GM12891 (cell line): ENCODE measurements around the gene MYOZ3.

Experiments used
- PAX5 ChIP-seq: IDR thresholded peaks from 2 replicates; pipeline ENCODE4 v1.6.1; 2011; ENCODE audit warnings: low read length, moderate library complexity, mild to moderate bottlenecking; ENCODE audit not compliant: insufficient read depth, severe bottlenecking
- POLR2A ChIP-seq: IDR thresholded peaks from 2 replicates; pipeline ENCODE4 v1.6.1; 2011; ENCODE audit warnings: low read depth, low read length, control low read depth
- POLR2AphosphoS5 ChIP-seq: IDR thresholded peaks from 2 replicates; pipeline ENCODE4 v1.6.1; 2011; ENCODE audit warnings: low read depth, low read length, control low read depth
- POU2F2 ChIP-seq: IDR thresholded peaks from 2 replicates; pipeline ENCODE4 v1.6.1; 2011; ENCODE audit warnings: low read depth, mild to moderate bottlenecking, control low read depth, low read length, moderate library complexity
- SPI1 ChIP-seq: IDR thresholded peaks from 2 replicates; pipeline ENCODE4 v1.6.1; 2011; ENCODE audit warnings: low read depth, low read length, control low read depth
- TAF1 ChIP-seq: IDR thresholded peaks from 2 replicates; pipeline ENCODE4 v1.6.1; 2011; ENCODE audit warnings: low read depth, low read length, control low read depth

GRCh38 chr5:150692276-150692675 is 31.2 kb downstream of the MYOZ3 start:
- TF ChIP-seq TAF1 (no peak), POLR2A (no peak), POLR2AphosphoS5 (no peak), PAX5 (no peak), SPI1 (no peak), POU2F2 (no peak)
